ENCODE measurements around the gene CREB3.

Gene CREB3

DNA sequence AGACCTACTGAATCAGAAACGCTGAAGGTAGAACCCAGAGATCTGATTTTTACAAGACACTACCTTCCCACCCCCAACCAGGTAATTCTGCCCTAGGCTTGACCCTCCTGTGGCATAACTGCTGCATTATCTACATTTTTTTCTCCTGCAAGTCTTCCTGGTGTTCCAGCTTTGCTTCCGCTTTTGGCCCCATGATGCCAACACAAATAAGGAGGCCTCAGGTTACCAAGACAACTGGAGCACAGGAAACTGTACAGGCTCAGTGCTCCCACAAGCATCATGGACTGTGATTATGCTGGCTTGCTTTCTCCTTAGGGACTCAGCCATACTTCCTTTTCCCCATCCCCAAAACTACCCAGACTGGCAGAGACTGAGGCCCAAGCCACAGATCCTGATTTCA is 28.2 kb downstream of the CREB3 start:
- peaks cover 16% of the 10 kb centered on the region for H4K20me1 ChIP-seq (ENCODE audit: insufficient read depth, low read length, poor library complexity, severe bottlenecking)
- H3K4me3 ChIP-seq (ENCODE audit: low read length, poor library complexity, severe bottlenecking), result no peak overlapping the region
- peaks cover 66% of the 10 kb centered on the region for H3K79me2 ChIP-seq (ENCODE audit: insufficient read depth, low read length)
- no peaks in the 10 kb centered on the region for H3K36me3 ChIP-seq (ENCODE audit: insufficient read depth, low read length)
- H3K9me3 ChIP-seq (ENCODE audit: insufficient read depth, low read depth, low read length), result no peaks in the 10 kb centered on the region
- H3K4me1 ChIP-seq (ENCODE audit: insufficient read depth, low read length, poor library complexity, severe bottlenecking), result peaks cover 44% of the 10 kb centered on the region
- no peaks in the 10 kb centered on the region for H3F3A ChIP-seq (ENCODE audit: low read depth)
- no peak overlapping the region for H2AFZ ChIP-seq (ENCODE audit: low read length)
- no peak overlapping the region for H3K9ac ChIP-seq (ENCODE audit: low read depth, low read length, poor library complexity, severe bottlenecking)
- no peak for TF ChIP-seq EZH2phosphoT487 (IDR thresholded peaks at IDR 0.05; ENCODE audit: borderline replicate concordance)
- TF ChIP-seq, protein P1, sequence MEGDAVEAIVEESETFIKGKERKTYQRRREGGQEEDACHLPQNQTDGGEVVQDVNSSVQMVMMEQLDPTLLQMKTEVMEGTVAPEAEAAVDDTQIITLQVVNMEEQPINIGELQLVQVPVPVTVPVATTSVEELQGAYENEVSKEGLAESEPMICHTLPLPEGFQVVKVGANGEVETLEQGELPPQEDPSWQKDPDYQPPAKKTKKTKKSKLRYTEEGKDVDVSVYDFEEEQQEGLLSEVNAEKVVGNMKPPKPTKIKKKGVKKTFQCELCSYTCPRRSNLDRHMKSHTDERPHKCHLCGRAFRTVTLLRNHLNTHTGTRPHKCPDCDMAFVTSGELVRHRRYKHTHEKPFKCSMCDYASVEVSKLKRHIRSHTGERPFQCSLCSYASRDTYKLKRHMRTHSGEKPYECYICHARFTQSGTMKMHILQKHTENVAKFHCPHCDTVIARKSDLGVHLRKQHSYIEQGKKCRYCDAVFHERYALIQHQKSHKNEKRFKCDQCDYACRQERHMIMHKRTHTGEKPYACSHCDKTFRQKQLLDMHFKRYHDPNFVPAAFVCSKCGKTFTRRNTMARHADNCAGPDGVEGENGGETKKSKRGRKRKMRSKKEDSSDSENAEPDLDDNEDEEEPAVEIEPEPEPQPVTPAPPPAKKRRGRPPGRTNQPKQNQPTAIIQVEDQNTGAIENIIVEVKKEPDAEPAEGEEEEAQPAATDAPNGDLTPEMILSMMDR (conservative IDR thresholded peaks at IDR 0.05; ENCODE audit: low read length), result no peak
- H3K27me3 ChIP-seq (ENCODE audit: insufficient read depth, low read length, poor library complexity, severe bottlenecking), result no peaks in the 10 kb centered on the region
- H3K9me2 ChIP-seq (replicated peaks; ENCODE audit: low read depth, low read length), result no peaks in the 10 kb centered on the region
- peak overlapping the region; percentile 22 for H3K4me2 ChIP-seq (ENCODE audit: low read depth, low read length, poor library complexity, severe bottlenecking)

GRCh38 chr9:35763181-35763580 is 30.7 kb downstream of the CREB3 start:
- H3K36me3 ChIP-seq (ENCODE audit: insufficient read depth, low read length), result no peaks in the 10 kb centered on the region
- no peaks in the 10 kb centered on the region for H3K9me3 ChIP-seq (ENCODE audit: insufficient read depth, low read depth, low read length)
- H3K4me3 ChIP-seq (ENCODE audit: low read length, poor library complexity, severe bottlenecking), result no peak overlapping the region
- no peaks in the 10 kb centered on the region for H3F3A ChIP-seq (ENCODE audit: low read depth)
- no peak for TF ChIP-seq EZH2phosphoT487 (IDR thresholded peaks at IDR 0.05; ENCODE audit: borderline replicate concordance)
- TF ChIP-seq, protein P1 (conservative IDR thresholded peaks at IDR 0.05; ENCODE audit: low read length), result no peak
- H3K4me2 ChIP-seq (ENCODE audit: low read depth, low read length, poor library complexity, severe bottlenecking), result no peak overlapping the region
- peaks cover 22% of the 10 kb centered on the region for H4K20me1 ChIP-seq (ENCODE audit: insufficient read depth, low read length, poor library complexity, severe bottlenecking)
- H3K79me2 ChIP-seq (ENCODE audit: insufficient read depth, low read length), result peaks cover 65% of the 10 kb centered on the region
- H3K27me3 ChIP-seq (ENCODE audit: insufficient read depth, low read length, poor library complexity, severe bottlenecking), result no peaks in the 10 kb centered on the region
- no peak overlapping the region for H3K9ac ChIP-seq (ENCODE audit: low read depth, low read length, poor library complexity, severe bottlenecking)
- no peaks in the 10 kb centered on the region for H3K9me2 ChIP-seq (replicated peaks; ENCODE audit: low read depth, low read length)
- peaks cover 29% of the 10 kb centered on the region for H3K4me1 ChIP-seq (ENCODE audit: insufficient read depth, low read length, poor library complexity, severe bottlenecking)
- no peak overlapping the region for H2AFZ ChIP-seq (ENCODE audit: low read length)

DNA sequence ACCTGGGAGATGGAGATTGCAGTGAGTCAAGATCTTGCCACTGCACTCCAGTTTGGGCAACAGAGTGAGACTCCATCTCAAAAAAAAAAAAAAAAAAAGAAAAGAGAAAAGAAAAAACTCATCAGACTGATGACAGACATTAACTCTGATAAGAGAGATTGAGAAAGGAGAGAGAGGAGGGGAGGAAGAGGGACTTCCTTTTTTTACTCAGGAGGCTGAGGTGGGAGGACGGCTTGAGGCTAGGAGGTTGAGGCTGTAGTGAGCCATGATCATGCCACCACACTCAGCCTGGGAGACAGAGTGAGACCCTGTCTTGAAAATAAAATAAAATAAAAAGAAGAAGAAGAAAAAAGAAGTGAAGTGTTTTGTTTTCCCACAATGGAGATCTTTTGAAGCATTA is 31.3 kb downstream of the CREB3 start:
- Histone ChIP-seq H3K9me2 (replicated peaks; ENCODE audit: low read depth, low read length) (no peaks in the 10 kb centered on the region), H3K4me2 (ENCODE audit: low read depth, low read length, poor library complexity, severe bottlenecking) (no peak overlapping the region), H4K20me1 (ENCODE audit: insufficient read depth, low read length, poor library complexity, severe bottlenecking) (peaks cover 17% of the 10 kb centered on the region), H3K9ac (ENCODE audit: low read depth, low read length, poor library complexity, severe bottlenecking) (no peak overlapping the region), H3K36me3 (ENCODE audit: insufficient read depth, low read length) (no peaks in the 10 kb centered on the region), H3K9me3 (ENCODE audit: insufficient read depth, low read depth, low read length) (no peaks in the 10 kb centered on the region), H3K27me3 (ENCODE audit: insufficient read depth, low read length, poor library complexity, severe bottlenecking) (no peaks in the 10 kb centered on the region), H3K4me3 (ENCODE audit: low read length, poor library complexity, severe bottlenecking) (no peak overlapping the region), H2AFZ (ENCODE audit: low read length) (no peak overlapping the region), H3K79me2 (ENCODE audit: insufficient read depth, low read length) (peaks cover 65% of the 10 kb centered on the region), H3F3A (ENCODE audit: low read depth) (no peaks in the 10 kb centered on the region), H3K4me1 (ENCODE audit: insufficient read depth, low read length, poor library complexity, severe bottlenecking) (peaks cover 23% of the 10 kb centered on the region)
- no peak for TF ChIP-seq EZH2phosphoT487 (IDR thresholded peaks at IDR 0.05; ENCODE audit: borderline replicate concordance)

DNA sequence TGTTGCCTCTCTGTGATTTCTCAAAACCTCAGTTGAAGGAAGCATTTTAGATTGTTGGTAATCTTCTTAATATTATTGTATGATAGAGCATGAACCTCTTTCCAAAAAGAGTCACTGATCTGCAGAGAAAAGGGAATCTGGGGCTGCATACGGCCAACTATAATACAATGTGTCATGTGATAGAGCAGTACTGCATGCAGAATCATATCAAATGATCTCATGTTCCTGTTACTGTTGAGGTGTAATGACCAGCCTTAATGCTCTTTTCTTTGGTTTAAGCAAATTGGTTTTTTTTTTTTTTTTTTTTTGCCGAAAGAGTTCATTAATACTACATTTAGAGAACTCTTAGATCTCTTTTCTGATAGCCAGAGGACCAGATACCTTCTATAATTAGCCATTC is 34.5 kb downstream of the CREB3 start:
- Histone ChIP-seq H3K36me3 (ENCODE audit: insufficient read depth, low read length) (no peaks in the 10 kb centered on the region), H3F3A (ENCODE audit: low read depth) (no peaks in the 10 kb centered on the region), H3K9ac (ENCODE audit: low read depth, low read length, poor library complexity, severe bottlenecking) (no peak overlapping the region), H4K20me1 (ENCODE audit: insufficient read depth, low read length, poor library complexity, severe bottlenecking) (peaks cover 9% of the 10 kb centered on the region), H3K9me2 (replicated peaks; ENCODE audit: low read depth, low read length) (no peaks in the 10 kb centered on the region), H3K4me3 (ENCODE audit: low read length, poor library complexity, severe bottlenecking) (no peak overlapping the region), H3K27me3 (ENCODE audit: insufficient read depth, low read length, poor library complexity, severe bottlenecking) (no peaks in the 10 kb centered on the region), H3K9me3 (ENCODE audit: insufficient read depth, low read depth, low read length) (no peaks in the 10 kb centered on the region), H3K79me2 (ENCODE audit: insufficient read depth, low read length) (peaks cover 48% of the 10 kb centered on the region; the same call in 1 of the 2 replicates), H3K4me1 (ENCODE audit: insufficient read depth, low read length, poor library complexity, severe bottlenecking) (no peaks in the 10 kb centered on the region), H3K4me2 (ENCODE audit: low read depth, low read length, poor library complexity, severe bottlenecking) (no peak overlapping the region), H2AFZ (ENCODE audit: low read length) (no peak overlapping the region)
- TF ChIP-seq EZH2phosphoT487 (IDR thresholded peaks at IDR 0.05; ENCODE audit: borderline replicate concordance), result no peak
- TF ChIP-seq, protein P1 (conservative IDR thresholded peaks at IDR 0.05; ENCODE audit: low read length), result no peak

Data from Loucy (cell line).